ENCODE measurements around the gene BTBD2. TPM values are rescaled to one million over a fixed set of nuclear protein-coding genes. Genes with fewer than 3 reads are reported as not detected.

Gene BTBD2
- total RNA-seq = 10 to 100 TPM; 55.0 to 61.4 TPM

DNA sequence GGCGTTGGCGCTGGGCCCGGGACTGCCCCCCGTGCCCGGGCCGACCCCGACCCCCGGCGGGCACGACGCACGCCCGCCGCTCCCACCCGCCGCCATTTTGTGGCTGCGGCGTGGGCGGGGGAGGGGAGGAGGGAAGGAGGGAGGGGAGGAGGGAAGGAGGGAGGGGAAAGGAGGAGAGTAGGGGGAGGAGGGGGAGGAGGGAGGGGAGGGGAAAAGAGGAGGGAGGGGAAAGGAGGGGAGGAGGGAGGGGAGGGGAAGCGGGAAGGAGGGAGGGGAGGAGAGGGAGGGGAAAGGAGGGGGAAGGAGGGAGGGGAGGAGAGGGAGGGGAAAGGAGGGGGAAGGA lies at the start of gene BTBD2:
Gene BTBD2, minus strand, starts transcription at position 107 of the 343 bp plus-strand sequence. Its CDS starts 11 bp downstream, at position 96.
- Mint-ChIP-seq H3K4me3 (peak within 1 kb of the TSS; percentile 81), H3K36me3 (peaks cover 14% of the 10 kb centered on the region), H3K27ac (peak within 1 kb of the TSS; percentile 54), H3K4me1 (peaks cover 12% of the 10 kb centered on the region), H3K9me3 (no peaks in the 10 kb centered on the region), H3K27me3 (no peaks in the 10 kb centered on the region)
- POLR2A ChIA-PET = no interaction called here
- no peak for ATAC-seq (ENCODE audit: low read depth)
- no peak for DNase-seq

DNA sequence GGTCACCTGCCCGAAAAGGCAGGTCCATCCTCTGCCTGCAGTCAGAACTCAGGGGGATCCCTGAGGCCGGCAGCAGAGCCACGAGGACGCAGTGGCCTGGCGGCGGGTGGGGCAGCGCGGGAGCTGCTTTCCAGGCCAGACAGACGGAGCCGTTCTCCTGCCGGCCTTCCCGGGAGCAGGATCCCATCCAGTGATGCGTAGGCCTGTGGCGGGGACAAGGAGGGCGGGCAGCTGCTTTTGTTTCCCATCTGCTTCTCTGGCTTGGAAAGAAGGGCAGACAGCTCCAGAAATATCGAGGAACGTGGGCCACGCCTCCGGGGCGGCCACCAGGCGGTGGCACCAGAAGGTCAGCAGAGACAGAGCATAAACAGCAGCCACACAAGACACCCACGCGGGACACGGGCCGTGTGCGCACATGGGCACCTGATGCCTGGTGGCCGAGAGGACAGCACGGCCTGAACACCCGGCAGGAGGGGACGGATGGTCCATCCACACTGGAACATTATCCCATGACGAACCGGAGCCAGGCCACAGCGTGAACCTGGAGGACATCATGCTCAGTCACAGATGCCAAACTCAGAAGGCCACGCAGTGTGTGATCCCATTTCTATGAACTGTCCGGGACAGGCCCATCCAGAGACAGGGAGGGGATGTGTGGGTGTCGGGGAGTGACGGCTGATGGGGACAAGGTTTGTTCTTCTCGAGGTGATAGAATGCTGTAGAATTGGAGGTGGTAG lies 49.4 kb upstream of the BTBD2 start:
- peaks cover 19% of the 10 kb centered on the region for H3K4me1 Mint-ChIP-seq
- H3K27me3 Mint-ChIP-seq = no peaks in the 10 kb centered on the region
- H3K36me3 Mint-ChIP-seq = peaks cover 2% of the 10 kb centered on the region
- ATAC-seq (ENCODE audit: low read depth) = no peak
- no peak for DNase-seq
- POLR2A ChIA-PET = interaction anchor here (0.6 kb wide), 1 partner anchor 168 kb away, joined by 3 read pairs; no protein-coding TSS in a partner anchor
- no peak overlapping the region for H3K27ac Mint-ChIP-seq
- no peak overlapping the region for H3K4me3 Mint-ChIP-seq
- no peaks in the 10 kb centered on the region for H3K9me3 Mint-ChIP-seq

DNA sequence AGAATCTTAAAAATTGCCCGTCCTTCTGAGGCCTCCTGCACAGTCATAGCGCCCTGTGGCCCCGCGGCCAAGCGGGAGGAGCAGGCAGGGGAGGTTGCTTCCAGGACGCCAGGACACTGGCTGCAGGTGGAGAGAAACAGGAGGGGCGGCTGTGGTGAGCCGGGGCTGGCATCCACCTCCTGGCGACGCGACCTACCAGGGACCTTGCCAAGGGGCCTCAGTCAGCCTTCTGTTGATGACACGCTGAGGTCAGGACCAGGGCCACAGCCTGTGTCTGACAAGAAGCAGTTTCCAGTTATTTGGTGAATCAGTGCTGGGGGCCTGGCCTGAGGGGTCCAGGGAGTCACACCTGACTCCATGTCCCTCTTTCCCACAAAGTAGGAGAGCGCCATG lies 48.9 kb upstream of the BTBD2 start:
- H3K4me3 Mint-ChIP-seq = no peak overlapping the region
- no peaks in the 10 kb centered on the region for H3K27me3 Mint-ChIP-seq
- H3K36me3 Mint-ChIP-seq = peaks cover 2% of the 10 kb centered on the region
- ATAC-seq (ENCODE audit: low read depth) (no peak), DNase-seq (no peak)
- peaks cover 16% of the 10 kb centered on the region for H3K4me1 Mint-ChIP-seq
- no peaks in the 10 kb centered on the region for H3K9me3 Mint-ChIP-seq
- H3K27ac Mint-ChIP-seq = no peak overlapping the region
- POLR2A ChIA-PET = interaction anchor here (0.6 kb wide), 1 partner anchor 168 kb away, joined by 3 read pairs; no protein-coding TSS in a partner anchor

DNA sequence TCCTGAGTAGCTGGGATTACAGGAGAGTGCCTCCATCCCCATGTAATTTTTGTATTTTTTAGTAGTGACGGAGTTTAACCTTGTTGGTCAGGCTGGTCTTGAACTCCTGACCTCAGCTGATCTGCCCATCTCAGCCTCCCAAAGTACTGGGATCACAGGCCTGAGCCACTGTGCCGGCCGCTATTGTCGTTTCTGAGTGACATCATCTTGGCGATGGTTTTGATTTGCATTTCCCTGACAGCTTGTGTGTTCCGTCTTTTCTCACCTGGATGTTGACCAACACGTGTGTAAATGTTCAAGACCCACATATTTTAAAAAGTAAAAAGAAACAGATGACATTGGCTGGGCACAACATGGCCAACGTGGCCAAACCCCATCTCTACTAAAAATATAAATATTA lies 48.3 kb upstream of the BTBD2 start:
- Mint-ChIP-seq H3K27me3 (no peaks in the 10 kb centered on the region), H3K36me3 (peaks cover 2% of the 10 kb centered on the region), H3K4me3 (no peak overlapping the region), H3K4me1 (peaks cover 17% of the 10 kb centered on the region), H3K27ac (peak overlapping the region; percentile 25), H3K9me3 (no peaks in the 10 kb centered on the region)
- ATAC-seq (ENCODE audit: low read depth) = no peak
- DNase-seq = no peak
- POLR2A ChIA-PET = interaction anchor here (1.0 to 4.6 kb wide), 2 partner anchors 13 to 21 kb away, joined by 3 to 73 read pairs; partner anchors contain the start of gene MKNK2

DNA sequence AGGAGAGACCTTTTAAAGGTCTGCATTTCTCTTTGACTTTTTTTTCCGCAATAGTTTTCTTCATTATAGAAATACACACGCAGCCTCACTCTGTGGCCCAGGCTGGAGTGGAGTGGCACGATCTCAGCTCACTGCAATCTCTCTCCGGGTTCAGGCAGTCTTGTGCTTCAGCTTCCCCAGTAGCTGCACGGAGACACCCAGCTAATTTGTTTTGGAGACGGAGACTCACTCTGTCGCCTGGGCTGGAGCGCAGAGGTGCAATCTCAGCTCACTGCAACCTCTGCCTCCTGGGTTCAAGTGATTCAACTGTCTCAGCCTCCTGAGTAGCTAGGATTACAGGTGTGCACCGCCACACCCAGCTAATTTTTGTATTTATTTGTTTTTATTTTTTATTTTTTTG lies 47.3 kb upstream of the BTBD2 start:
- no peaks in the 10 kb centered on the region for H3K36me3 Mint-ChIP-seq
- H3K9me3 Mint-ChIP-seq = no peaks in the 10 kb centered on the region
- peaks cover 17% of the 10 kb centered on the region for H3K4me1 Mint-ChIP-seq
- POLR2A ChIA-PET = interaction anchor here (0.6 to 4.6 kb wide), 7 partner anchors 12 to 121 kb away, joined by 3 to 73 read pairs (median 3); partner anchors contain the start of genes MKNK2 and MOB3A
- ATAC-seq (ENCODE audit: low read depth) = no peak
- H3K27me3 Mint-ChIP-seq = no peaks in the 10 kb centered on the region
- peak overlapping the region; percentile 90 for H3K27ac Mint-ChIP-seq
- no peak for DNase-seq
- H3K4me3 Mint-ChIP-seq = peak overlapping the region; percentile 91

DNA sequence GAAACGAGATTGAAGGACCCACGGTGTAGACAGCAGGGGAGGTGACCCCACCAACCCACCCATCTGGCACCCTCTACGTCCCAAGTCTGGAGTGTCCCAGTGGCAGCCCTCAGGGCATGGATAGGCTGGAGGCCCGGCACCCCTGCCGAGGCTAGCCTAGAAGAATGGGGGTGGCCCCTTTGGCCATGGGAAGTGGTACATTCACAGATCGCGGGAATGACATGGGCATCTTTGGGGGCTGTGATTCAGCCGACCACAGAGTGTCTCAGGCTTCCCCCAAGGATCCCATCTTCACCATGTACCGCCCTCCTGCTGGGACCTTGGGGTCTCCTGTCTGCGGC lies 46.8 kb upstream of the BTBD2 start:
- H3K9me3 Mint-ChIP-seq = no peaks in the 10 kb centered on the region
- no peaks in the 10 kb centered on the region for H3K27me3 Mint-ChIP-seq
- H3K36me3 Mint-ChIP-seq = no peaks in the 10 kb centered on the region
- H3K4me1 Mint-ChIP-seq = peaks cover 17% of the 10 kb centered on the region
- POLR2A ChIA-PET = interaction anchor here (0.6 to 4.6 kb wide), 8 partner anchors 11 to 124 kb away, joined by 3 to 73 read pairs (median 6); partner anchors contain the start of genes MKNK2 and MOB3A
- ATAC-seq (ENCODE audit: low read depth) (no peak), DNase-seq (no peak)
- peak overlapping the region; percentile 90 for H3K27ac Mint-ChIP-seq
- peak overlapping the region; percentile 91 for H3K4me3 Mint-ChIP-seq

DNA sequence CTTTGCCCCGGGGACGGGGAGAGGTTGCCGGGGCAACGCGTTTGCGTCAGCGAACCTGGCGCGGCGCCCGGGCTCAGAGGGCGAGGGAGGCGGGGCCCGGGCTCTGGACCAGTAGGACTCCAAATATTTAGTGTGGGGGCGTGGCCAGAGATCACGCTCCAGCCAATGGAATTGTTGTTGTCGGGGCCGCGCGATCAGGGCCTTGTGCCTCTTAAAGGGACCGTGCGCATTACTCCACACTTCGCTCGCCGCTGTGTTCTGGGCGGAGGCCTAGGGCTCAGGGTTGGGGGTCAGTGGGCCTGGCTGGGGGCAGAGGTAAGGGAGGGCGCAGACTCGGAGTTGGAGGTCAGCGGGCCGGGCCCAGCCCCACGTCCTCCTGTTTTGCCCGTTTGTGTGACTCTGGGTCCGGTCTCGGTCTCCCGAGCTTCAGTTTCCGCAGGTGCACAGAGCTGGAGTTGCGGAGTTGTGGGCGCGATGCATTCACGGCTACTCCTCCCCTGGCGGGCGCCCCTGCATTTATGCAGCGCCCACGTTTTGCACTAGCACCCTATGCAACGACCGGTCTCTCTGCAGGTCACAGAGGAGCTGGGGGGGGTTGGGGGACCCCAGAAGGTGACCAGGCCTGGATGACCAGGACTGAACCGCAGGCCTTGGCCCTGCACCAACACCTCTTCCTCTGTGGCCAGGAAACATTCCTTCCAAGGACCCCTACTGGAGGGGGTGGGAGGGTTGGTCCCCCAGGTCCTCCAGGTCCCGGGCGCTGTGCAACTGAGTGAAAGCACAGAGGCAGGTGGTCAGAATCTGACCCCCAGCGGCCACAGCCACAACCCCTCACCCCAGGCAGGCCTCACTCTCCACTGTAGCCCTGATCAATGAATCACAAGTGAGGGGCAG lies 46.2 kb upstream of the BTBD2 start:
- ATAC-seq (ENCODE audit: low read depth) (peak; percentile 91), DNase-seq (peak; percentile 100)
- Mint-ChIP-seq H3K27ac (peak overlapping the region; percentile 90), H3K4me3 (peak overlapping the region; percentile 91), H3K27me3 (no peaks in the 10 kb centered on the region), H3K36me3 (no peaks in the 10 kb centered on the region), H3K4me1 (peaks cover 19% of the 10 kb centered on the region), H3K9me3 (no peaks in the 10 kb centered on the region)
- POLR2A ChIA-PET = interaction anchor here (0.5 to 4.6 kb wide), 9 partner anchors 11 to 764 kb away, joined by 3 to 73 read pairs (median 6); partner anchors contain the start of genes MKNK2 and MOB3A

DNA sequence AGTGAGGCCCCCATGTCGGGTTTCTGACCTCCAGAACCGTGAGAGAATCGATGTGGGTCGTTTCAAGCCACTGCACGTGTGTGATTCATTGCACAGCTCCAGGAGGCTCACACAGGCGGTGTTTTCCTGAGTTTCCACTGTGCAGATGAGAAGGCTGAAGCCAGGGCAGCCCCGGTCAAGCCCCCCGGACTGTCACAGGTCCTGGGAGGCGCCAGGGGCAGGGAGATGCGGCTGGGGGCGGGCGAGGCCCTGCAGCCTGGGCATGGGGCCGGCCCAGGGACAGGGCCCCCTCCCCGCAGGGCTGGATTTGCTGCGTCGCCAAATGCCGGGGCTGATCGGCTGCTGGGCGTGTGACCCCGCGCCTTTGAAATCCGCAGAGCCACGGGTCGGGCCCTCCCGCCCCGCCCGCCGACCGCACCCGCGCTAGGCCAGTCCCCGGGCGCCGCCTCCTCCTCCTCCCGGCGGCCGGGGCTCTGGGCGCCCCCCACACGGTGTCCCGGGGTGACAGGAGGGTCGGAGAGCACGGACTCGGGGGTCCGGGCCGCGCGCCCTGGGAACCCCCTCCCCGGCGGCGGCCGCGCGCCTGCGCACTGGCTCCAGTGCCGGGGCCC lies 45.5 kb upstream of the BTBD2 start:
- DNase-seq (no peak), ATAC-seq (ENCODE audit: low read depth) (peak; percentile 40)
- H3K27ac Mint-ChIP-seq = peak overlapping the region; percentile 98
- no peaks in the 10 kb centered on the region for H3K9me3 Mint-ChIP-seq
- H3K4me1 Mint-ChIP-seq = peaks cover 23% of the 10 kb centered on the region
- no peaks in the 10 kb centered on the region for H3K27me3 Mint-ChIP-seq
- POLR2A ChIA-PET = interaction anchor here (0.5 to 4.6 kb wide), 10 partner anchors 10 to 763 kb away, joined by 3 to 73 read pairs (median 5); partner anchors contain the start of genes MKNK2 and MOB3A
- H3K4me3 Mint-ChIP-seq = peak overlapping the region; percentile 91
- H3K36me3 Mint-ChIP-seq = no peaks in the 10 kb centered on the region

DNA sequence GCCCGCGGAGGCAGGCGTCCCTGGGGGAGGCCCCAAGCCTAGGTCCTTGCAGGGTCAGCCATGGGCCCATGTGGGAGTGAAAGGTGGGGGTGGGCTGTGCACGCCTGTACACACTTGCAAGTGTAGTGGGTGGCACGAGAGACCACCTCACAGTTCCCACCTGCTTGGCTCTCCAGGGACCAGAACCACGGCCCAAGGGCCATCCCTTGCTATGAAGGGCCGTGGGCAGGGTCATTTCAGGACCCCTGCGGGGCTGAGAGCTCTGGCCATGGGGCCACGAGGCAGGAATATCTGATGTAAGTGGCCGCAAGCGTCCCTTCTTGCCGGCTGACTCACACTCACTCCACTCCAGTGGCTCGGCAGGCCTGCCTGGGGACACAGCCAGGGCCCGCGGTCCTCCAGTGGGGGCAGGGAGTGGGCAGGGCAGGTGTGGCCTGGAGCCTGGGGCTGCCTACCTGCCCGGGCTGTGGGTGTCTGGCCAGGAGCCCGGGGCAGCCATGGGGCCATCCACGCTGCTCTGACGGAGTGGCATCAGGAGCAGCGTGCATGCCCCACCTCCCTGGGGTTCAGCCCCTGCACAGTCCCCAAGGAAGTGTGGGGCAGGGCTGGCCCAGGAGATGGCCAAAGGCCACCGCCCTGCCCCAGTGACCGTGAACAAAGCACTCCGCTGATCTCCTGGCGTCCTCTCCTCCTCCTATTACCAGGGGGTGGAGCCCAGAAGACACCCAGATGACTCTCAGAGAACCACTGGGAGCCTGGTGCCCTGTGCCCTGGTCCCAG lies 44.1 kb upstream of the BTBD2 start:
- H3K27me3 Mint-ChIP-seq = no peaks in the 10 kb centered on the region
- no peaks in the 10 kb centered on the region for H3K36me3 Mint-ChIP-seq
- peaks cover 32% of the 10 kb centered on the region for H3K4me1 Mint-ChIP-seq
- DNase-seq = no peak
- peak overlapping the region; percentile 98 for H3K27ac Mint-ChIP-seq
- H3K9me3 Mint-ChIP-seq = no peaks in the 10 kb centered on the region
- H3K4me3 Mint-ChIP-seq = peak overlapping the region; percentile 90
- POLR2A ChIA-PET = interaction anchor here (1.2 to 4.6 kb wide), 4 partner anchors 9 to 24 kb away, joined by 4 to 73 read pairs (median 16); partner anchors contain the start of gene MKNK2
- ATAC-seq (ENCODE audit: low read depth) = no peak

DNA sequence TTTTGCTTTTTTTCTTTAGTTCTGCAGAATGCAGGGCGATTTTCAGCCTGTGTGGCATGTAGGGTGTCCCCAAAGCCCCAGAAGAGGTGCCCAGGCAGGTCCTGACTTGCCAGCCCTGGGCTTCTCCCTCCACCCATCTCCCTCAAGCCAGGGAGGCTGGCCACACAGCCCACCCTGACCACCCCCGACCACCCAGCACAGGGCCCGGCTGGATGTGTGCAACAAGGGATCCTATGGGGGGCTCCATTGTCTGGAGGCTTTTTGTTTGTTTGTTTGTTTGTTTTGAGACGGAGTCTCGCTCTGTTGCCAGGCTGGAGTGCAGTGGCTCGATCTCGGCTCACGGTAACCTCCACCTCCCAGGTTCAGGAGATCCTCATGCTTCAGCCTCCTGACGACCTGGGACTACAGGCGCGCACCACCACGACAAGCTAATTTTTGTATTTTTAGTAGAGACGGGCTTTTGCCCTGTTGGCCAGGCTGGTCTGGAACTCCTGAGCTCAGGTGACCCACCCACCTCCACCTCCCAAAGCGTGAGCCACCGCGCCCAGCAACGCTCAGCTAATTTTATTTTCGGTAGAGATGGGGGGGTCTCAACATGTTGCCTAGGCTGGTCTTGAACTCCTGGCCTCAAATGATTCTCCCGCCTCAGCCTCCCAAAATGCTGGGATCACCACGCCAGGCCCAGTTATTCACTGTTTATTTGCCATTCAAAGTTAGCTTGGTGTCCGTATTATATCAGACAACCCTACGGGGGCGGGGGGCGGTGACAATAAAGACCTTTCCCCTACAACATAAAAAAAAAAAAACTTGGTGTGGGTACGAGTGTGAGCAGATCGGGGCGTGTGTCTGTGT lies 43.3 kb upstream of the BTBD2 start:
- H3K36me3 Mint-ChIP-seq = no peaks in the 10 kb centered on the region
- POLR2A ChIA-PET = interaction anchor here (1.2 to 1.5 kb wide), 2 partner anchors 9 to 17 kb away, joined by 4 read pairs; no protein-coding TSS in a partner anchor
- ATAC-seq (ENCODE audit: low read depth) = no peak

DNA sequence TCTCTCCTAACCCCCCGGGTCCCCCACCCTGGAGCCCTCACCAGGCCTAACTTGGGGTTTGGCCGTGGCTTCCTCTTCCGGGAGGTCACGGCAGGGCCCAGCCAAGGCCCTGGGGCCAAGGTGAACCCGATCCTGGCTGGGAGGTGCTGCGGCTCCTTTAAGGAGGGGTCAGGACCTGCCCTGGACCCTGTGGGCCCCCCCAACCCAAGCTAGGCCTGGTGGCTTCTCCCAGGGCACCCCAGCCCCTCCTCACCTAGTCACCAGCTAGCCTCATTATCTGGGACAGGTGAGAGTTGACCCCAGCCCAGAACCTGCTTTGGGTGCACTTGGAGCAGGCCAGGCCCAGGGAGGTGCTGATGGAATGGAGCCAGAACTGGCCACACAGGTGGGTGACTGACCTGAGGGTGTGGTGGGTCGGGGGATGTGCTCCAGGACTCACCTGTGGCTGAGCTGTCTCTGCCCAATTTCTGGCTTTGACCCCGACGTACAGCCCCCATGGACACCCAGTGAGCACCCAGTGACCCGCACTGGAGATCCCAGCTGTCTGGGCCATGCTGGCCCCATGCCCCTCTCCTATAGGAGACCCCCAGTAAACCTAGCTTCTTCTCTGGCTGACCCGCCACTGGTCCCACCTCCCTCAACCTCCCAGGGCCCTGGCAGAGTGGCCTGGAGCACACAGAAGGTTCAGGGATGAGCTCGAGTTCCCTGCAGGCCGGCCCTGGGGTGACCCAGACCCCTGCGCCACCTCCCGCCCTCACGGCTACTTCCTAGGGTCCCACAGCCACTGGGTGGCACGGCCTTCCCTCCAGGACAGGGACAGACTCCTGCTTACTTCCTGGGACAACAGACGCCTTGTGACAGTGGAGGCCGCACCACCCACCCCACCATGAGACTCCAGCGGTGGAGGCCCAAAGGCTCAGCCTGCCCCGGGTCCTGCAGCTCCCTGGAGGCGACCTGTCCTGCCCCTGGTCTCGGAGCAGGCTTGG lies 42.3 kb upstream of the BTBD2 start:
- no peaks in the 10 kb centered on the region for H3K9me3 Mint-ChIP-seq

More for the DNA sequence above, 43.3 kb upstream of the BTBD2 start:
- H3K4me3 Mint-ChIP-seq = peak overlapping the region; percentile 13
- no peaks in the 10 kb centered on the region for H3K27me3 Mint-ChIP-seq
- no peak for DNase-seq
- H3K4me1 Mint-ChIP-seq = peaks cover 33% of the 10 kb centered on the region
- peak overlapping the region; percentile 87 for H3K27ac Mint-ChIP-seq
- no peaks in the 10 kb centered on the region for H3K9me3 Mint-ChIP-seq

More for the DNA sequence above, 42.3 kb upstream of the BTBD2 start:
- Mint-ChIP-seq H3K36me3 (no peaks in the 10 kb centered on the region), H3K27me3 (no peaks in the 10 kb centered on the region), H3K4me1 (peaks cover 33% of the 10 kb centered on the region), H3K27ac (peak overlapping the region; percentile 87), H3K4me3 (peak overlapping the region; percentile 79)
- DNase-seq = no peak
- POLR2A ChIA-PET = interaction anchor here (0.6 to 1.5 kb wide), 3 partner anchors 9 to 16 kb away, joined by 4 to 6 read pairs (median 4); no protein-coding TSS in a partner anchor
- no peak for ATAC-seq (ENCODE audit: low read depth)

Data from activated naive CD8-positive, alpha-beta T cell treated with anti-CD3 and anti-CD28 coated beads, Interleukin-2, amount 10 ng/mL, durations not matched to agents 7 days and 5 days (primary cell).